ENCODE measurements around the gene CUL7. TPM values are rescaled to one million over a fixed set of nuclear protein-coding genes. Genes with fewer than 3 reads are reported as not detected.

Gene CUL7
- total RNA-seq, 1 experiment from 2014 or later: 34.1 TPM

DNA sequence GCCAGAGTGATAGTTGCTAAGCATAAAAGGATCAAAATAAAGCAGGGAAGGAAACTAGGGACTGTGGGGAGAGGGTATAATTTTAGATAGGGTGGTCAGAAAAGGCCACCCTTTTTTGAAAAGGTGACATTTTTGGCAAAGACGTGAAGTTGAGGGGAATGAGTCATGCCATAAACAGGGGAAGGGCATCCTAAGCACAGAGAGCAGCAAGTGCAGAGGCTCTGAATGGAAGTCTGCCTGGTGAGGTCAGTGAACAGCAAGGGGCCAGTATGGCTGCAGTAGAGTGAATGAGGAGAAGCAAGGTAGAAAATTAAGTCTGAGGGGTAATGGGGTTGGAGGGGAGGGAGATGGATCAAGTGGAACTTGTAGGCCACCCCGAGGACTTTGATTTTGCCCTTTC is 8.2 kb upstream of the CUL7 start:
- no peaks in the 10 kb centered on the region for H3K27me3 ChIP-seq (ENCODE audit: insufficient read depth, low read length)
- H3K9me2 ChIP-seq (ENCODE audit: insufficient read depth): no peaks in the 10 kb centered on the region
- H3K9ac ChIP-seq (ENCODE audit: low read length): no peak overlapping the region
- no peak overlapping the region for H3K27ac ChIP-seq (ENCODE audit: low read depth, low read length)
- DNase-seq (ENCODE audit: low read depth, low spot score): no peak
- TF ChIP-seq POLR2AphosphoS5 (IDR thresholded peaks at IDR 0.05; ENCODE audit: low read depth, low read length) (no peak), POLR2A (IDR thresholded peaks at IDR 0.05; ENCODE audit: borderline replicate concordance, extremely low read depth, insufficient read depth, insufficient read length) (no peak), CEBPB (IDR thresholded peaks at IDR 0.05; ENCODE audit: low read depth) (no peak), ZFX (IDR thresholded peaks at IDR 0.05) (no peak)
- TF ChIP-seq, protein P1, sequence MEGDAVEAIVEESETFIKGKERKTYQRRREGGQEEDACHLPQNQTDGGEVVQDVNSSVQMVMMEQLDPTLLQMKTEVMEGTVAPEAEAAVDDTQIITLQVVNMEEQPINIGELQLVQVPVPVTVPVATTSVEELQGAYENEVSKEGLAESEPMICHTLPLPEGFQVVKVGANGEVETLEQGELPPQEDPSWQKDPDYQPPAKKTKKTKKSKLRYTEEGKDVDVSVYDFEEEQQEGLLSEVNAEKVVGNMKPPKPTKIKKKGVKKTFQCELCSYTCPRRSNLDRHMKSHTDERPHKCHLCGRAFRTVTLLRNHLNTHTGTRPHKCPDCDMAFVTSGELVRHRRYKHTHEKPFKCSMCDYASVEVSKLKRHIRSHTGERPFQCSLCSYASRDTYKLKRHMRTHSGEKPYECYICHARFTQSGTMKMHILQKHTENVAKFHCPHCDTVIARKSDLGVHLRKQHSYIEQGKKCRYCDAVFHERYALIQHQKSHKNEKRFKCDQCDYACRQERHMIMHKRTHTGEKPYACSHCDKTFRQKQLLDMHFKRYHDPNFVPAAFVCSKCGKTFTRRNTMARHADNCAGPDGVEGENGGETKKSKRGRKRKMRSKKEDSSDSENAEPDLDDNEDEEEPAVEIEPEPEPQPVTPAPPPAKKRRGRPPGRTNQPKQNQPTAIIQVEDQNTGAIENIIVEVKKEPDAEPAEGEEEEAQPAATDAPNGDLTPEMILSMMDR (IDR thresholded peaks at IDR 0.05 in 2 of 3, conservative IDR thresholded peaks at IDR 0.05 in 1 of 3; ENCODE audit: borderline replicate concordance in 1 of 3, insufficient read depth in 1 of 3, low read depth in 2 of 3, low read length in 2 of 3): no peak
- H3K4me1 ChIP-seq (ENCODE audit: control insufficient read depth in 1 of 2, insufficient read depth in 2 of 2, low read length in 2 of 2): peaks cover 8 to 20% of the 10 kb centered on the region in 2 experiments; a peak in 3 of 4 replicates
- H3K9me3 ChIP-seq (ENCODE audit: control insufficient read depth in 1 of 2, insufficient read depth in 1 of 2, low read depth in 1 of 2, low read length in 2 of 2): no peaks in the 10 kb centered on the region
- H3K36me3 ChIP-seq (ENCODE audit: control insufficient read depth in 1 of 2, insufficient read depth in 2 of 2, low read length in 2 of 2): peaks cover 0 to 6% of the 10 kb centered on the region in 2 experiments; a peak in 1 of 4 replicates
- intact Hi-C loops (cut with micrococcal nuclease): no loop called here
- BruUV-seq (replicated peaks): no TSS peak
- POLR2A ChIA-PET: no interaction called here
- CTCF ChIA-PET: no interaction called here
- no peaks in the 10 kb centered on the region for H4K20me1 ChIP-seq (ENCODE audit: insufficient read depth)
- no peak overlapping the region for H3K4me2 ChIP-seq (ENCODE audit: low read length)
- RAD21 ChIA-PET (ENCODE audit: low non-redundant PET in 1 of 2, low total read pairs in 2 of 2, uncharacterized antibody in 2 of 2, unreplicated experiment in 2 of 2): no interaction called here
- ATAC-seq: no peak
- no peak overlapping the region for H3K4me3 ChIP-seq (replicated peaks in 1 of 2; ENCODE audit: low read depth in 1 of 2, low read length in 2 of 2)
- no peak overlapping the region for H2AFZ ChIP-seq (ENCODE audit: low read depth, low read length, poor library complexity, severe bottlenecking)
- H3K79me2 ChIP-seq (ENCODE audit: insufficient read depth, low read length): peaks cover 18% of the 10 kb centered on the region

DNA sequence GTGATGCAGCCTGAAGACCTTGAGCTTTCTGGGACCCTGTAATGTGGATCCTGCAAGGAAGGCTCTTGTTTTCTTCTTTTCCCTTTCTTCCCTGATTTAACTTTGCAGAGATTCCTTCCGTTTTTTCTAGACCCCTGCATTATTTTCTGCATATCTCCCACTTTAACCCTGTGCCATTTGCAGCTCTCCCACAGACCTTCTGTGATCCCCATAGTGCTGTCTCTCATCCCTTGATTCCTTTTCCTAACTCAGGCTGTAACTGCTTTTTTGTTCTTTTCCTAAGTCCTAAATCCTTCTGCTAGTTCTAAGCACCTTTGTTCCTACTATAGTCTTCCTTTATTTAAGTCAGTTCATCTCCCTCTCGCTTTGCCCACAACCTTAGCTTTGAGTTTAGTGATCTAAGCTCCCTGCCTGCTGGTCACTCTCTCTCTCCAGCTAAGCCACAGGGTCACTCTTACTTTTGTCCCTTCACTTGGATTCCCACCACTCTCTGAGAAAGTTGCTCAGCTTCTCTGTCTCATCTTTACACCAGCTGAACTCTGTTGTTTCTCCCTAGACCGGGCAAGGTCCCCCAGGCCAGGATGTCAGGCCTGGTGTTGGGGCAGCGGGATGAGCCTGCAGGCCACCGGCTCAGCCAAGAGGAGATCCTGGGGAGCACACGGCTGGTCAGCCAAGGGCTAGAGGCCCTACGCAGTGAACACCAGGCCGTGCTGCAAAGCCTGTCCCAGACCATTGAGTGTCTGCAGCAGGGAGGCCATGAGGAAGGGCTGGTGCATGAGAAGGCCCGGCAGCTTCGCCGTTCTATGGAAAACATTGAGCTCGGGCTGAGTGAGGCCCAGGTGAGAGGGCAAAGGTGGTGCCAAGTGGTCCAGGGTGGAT is 7.3 kb upstream of the CUL7 start:
- Histone ChIP-seq H3K9me3 (ENCODE audit: control insufficient read depth in 1 of 2, insufficient read depth in 1 of 2, low read depth in 1 of 2, low read length in 2 of 2) (no peaks in the 10 kb centered on the region), H3K36me3 (ENCODE audit: control insufficient read depth in 1 of 2, insufficient read depth in 2 of 2, low read length in 2 of 2) (peaks cover 0 to 10% of the 10 kb centered on the region in 2 experiments; a peak in 1 of 4 replicates), H4K20me1 (ENCODE audit: insufficient read depth) (no peaks in the 10 kb centered on the region), H3K79me2 (ENCODE audit: insufficient read depth, low read length) (peaks cover 20% of the 10 kb centered on the region), H3K4me3 (replicated peaks in 1 of 2; ENCODE audit: low read depth in 1 of 2, low read length in 2 of 2) (peak overlapping the region in 1 of 2 experiments; percentile 89; a peak in 1 of 4 replicates), H3K4me1 (ENCODE audit: control insufficient read depth in 1 of 2, insufficient read depth in 2 of 2, low read length in 2 of 2) (peaks cover 8 to 20% of the 10 kb centered on the region in 2 experiments; a peak in 3 of 4 replicates), H2AFZ (ENCODE audit: low read depth, low read length, poor library complexity, severe bottlenecking) (no peak overlapping the region), H3K27ac (ENCODE audit: low read depth, low read length) (no peak overlapping the region), H3K4me2 (ENCODE audit: low read length) (peak overlapping the region; percentile 81), H3K9ac (ENCODE audit: low read length) (no peak overlapping the region), H3K27me3 (ENCODE audit: insufficient read depth, low read length) (no peaks in the 10 kb centered on the region), H3K9me2 (ENCODE audit: insufficient read depth) (no peaks in the 10 kb centered on the region)
- CTCF ChIA-PET: no interaction called here
- RAD21 ChIA-PET (ENCODE audit: low non-redundant PET in 1 of 2, low total read pairs in 2 of 2, uncharacterized antibody in 2 of 2, unreplicated experiment in 2 of 2): no interaction called here
- intact Hi-C loops (cut with micrococcal nuclease): no loop called here
- TSS peak; percentile 68 for BruUV-seq (replicated peaks)
- ATAC-seq (no peak), DNase-seq (ENCODE audit: low read depth, low spot score) (no peak)
- POLR2A ChIA-PET: no interaction called here
- TF ChIP-seq EZH2phosphoT487 (IDR thresholded peaks at IDR 0.05; ENCODE audit: borderline replicate concordance) (no peak), CBX3 (IDR thresholded peaks at IDR 0.05; ENCODE audit: low read depth) (no peak), EGR1 (IDR thresholded peaks at IDR 0.05; ENCODE audit: low read depth) (no peak)

Data from HCT116 (cell line).